Loucy (cell line): ENCODE measurements around the gene PAXX.

Source experiments
- H2AFZ ChIP-seq: fragments of 200-600 bp; sonication (generic); 2 replicates; pipeline ENCODE4 v1.6.0; 2016; ENCODE audit warnings: antibody characterized with exemption, mild to moderate bottlenecking, low read length, moderate library complexity
- H3F3A ChIP-seq: fragments of 200-600 bp; 2 replicates; pipeline ENCODE4 v1.6.0; 2016; ENCODE audit warnings: antibody characterized with exemption, low read depth, mild to moderate bottlenecking
- H3K27me3 ChIP-seq: fragments of 200-600 bp; sonication (generic); 2 replicates; pipeline ENCODE4 v1.6.1; 2014; ENCODE audit warnings: low read length, mild to moderate bottlenecking; ENCODE audit not compliant: insufficient read depth, poor library complexity, severe bottlenecking
- H3K36me3 ChIP-seq: fragments of 200-600 bp; sonication (generic); 2 replicates; pipeline ENCODE4 v1.6.1; 2016; ENCODE audit warnings: low read length; ENCODE audit not compliant: insufficient read depth
- H3K4me1 ChIP-seq: fragments of 200-600 bp; sonication (generic); 2 replicates; pipeline ENCODE4 v1.5.1; 2014; ENCODE audit warnings: low read length, mild to moderate bottlenecking; ENCODE audit not compliant: insufficient read depth, poor library complexity, severe bottlenecking
- H3K4me2 ChIP-seq: fragments of 200-600 bp; sonication (generic); 2 replicates; pipeline ENCODE4 v1.6.0; 2014; ENCODE audit warnings: antibody characterized with exemption, low read length, low read depth, mild to moderate bottlenecking; ENCODE audit not compliant: poor library complexity, severe bottlenecking
- H3K4me3 ChIP-seq: fragments of 200-600 bp; sonication (generic); 2 replicates; pipeline ENCODE4 v1.5.1; 2014; ENCODE audit warnings: low read length, mild to moderate bottlenecking, mixed read lengths; ENCODE audit not compliant: poor library complexity, severe bottlenecking
- H3K79me2 ChIP-seq: fragments of 200-600 bp; sonication (generic); 2 replicates; pipeline ENCODE4 v1.6.1; 2014; ENCODE audit warnings: low read length; ENCODE audit not compliant: insufficient read depth
- H3K9ac ChIP-seq: fragments of 200-600 bp; sonication (generic); 2 replicates; pipeline ENCODE4 v1.6.0; 2014; ENCODE audit warnings: mild to moderate bottlenecking, low read depth, low read length, moderate library complexity; ENCODE audit not compliant: poor library complexity, severe bottlenecking
- H3K9me2 ChIP-seq: fragments of 200-600 bp; sonication (generic); replicated peaks from 2 replicates; pipeline ENCODE4 v1.6.1; 2016; ENCODE audit warnings: low read depth, low read length, mixed read lengths
- H3K9me3 ChIP-seq: fragments of 200-600 bp; sonication (generic); 2 replicates; pipeline ENCODE4 v1.6.1; 2014; ENCODE audit warnings: mild to moderate bottlenecking, antibody characterized with exemption, low read length, low read depth; ENCODE audit not compliant: insufficient read depth
- H4K20me1 ChIP-seq: fragments of 200-600 bp; sonication (generic); 2 replicates; pipeline ENCODE4 v1.6.0; 2014; ENCODE audit warnings: antibody characterized with exemption, low read length, mild to moderate bottlenecking; ENCODE audit not compliant: insufficient read depth, poor library complexity, severe bottlenecking
- CTCF ChIP-seq: fragments of 200-600 bp; sonication (generic); conservative IDR thresholded peaks from 2 replicates; pipeline ENCODE4 v1.5.1; 2014; ENCODE audit warnings: mild to moderate bottlenecking, antibody characterized with exemption, low read length
- EZH2phosphoT487 ChIP-seq: fragments of 200-600 bp; IDR thresholded peaks from 2 replicates; pipeline ENCODE4 v1.6.1; 2018; ENCODE audit warnings: antibody characterized with exemption, mild to moderate bottlenecking, moderate library complexity, borderline replicate concordance

PAXX gene

GRCh38 chr9:136972335-136972734 lies 19.9 kb upstream of the PAXX start:
- Histone ChIP-seq H3K36me3 (no peaks in the 10 kb centered on the region), H3K4me1 (peaks cover 5% of the 10 kb centered on the region), H3K4me2 (no peak overlapping the region), H2AFZ (no peak overlapping the region), H3K79me2 (no peaks in the 10 kb centered on the region), H3F3A (no peaks in the 10 kb centered on the region), H3K9me3 (no peaks in the 10 kb centered on the region), H4K20me1 (no peaks in the 10 kb centered on the region), H3K9ac (no peak overlapping the region), H3K27me3 (no peaks in the 10 kb centered on the region), H3K9me2 (no peaks in the 10 kb centered on the region), H3K4me3 (no peak overlapping the region)
- no peak for TF ChIP-seq CTCF
- TF ChIP-seq EZH2phosphoT487 = no peak

GRCh38 chr9:136972743-136973142 lies 19.5 kb upstream of the PAXX start:
- H3K9ac ChIP-seq = no peak overlapping the region

GRCh38 chr9:136973618-136974617 lies 18.3 kb upstream of the PAXX start:
- H2AFZ ChIP-seq = no peak overlapping the region
- no peak overlapping the region for H3K9ac ChIP-seq
- H4K20me1 ChIP-seq = no peaks in the 10 kb centered on the region
- no peaks in the 10 kb centered on the region for H3F3A ChIP-seq
- no peaks in the 10 kb centered on the region for H3K79me2 ChIP-seq
- H3K4me1 ChIP-seq = peaks cover 5% of the 10 kb centered on the region
- no peaks in the 10 kb centered on the region for H3K36me3 ChIP-seq
- no peak overlapping the region for H3K4me3 ChIP-seq
- no peaks in the 10 kb centered on the region for H3K9me2 ChIP-seq
- TF ChIP-seq EZH2phosphoT487 (no peak), CTCF (no peak)
- H3K27me3 ChIP-seq = no peaks in the 10 kb centered on the region
- H3K4me2 ChIP-seq = no peak overlapping the region
- H3K9me3 ChIP-seq = no peaks in the 10 kb centered on the region

More at GRCh38 chr9:136972743-136973142, 19.5 kb upstream of the PAXX start:
- Histone ChIP-seq H3K4me3 (no peak overlapping the region), H3K4me1 (peaks cover 5% of the 10 kb centered on the region), H3K27me3 (no peaks in the 10 kb centered on the region), H3F3A (no peaks in the 10 kb centered on the region), H3K9me2 (no peaks in the 10 kb centered on the region), H4K20me1 (no peaks in the 10 kb centered on the region), H3K9me3 (no peaks in the 10 kb centered on the region), H3K4me2 (no peak overlapping the region), H3K79me2 (no peaks in the 10 kb centered on the region), H3K36me3 (no peaks in the 10 kb centered on the region), H2AFZ (no peak overlapping the region)
- TF ChIP-seq CTCF = no peak
- no peak for TF ChIP-seq EZH2phosphoT487
